ENCODE results near the gene SLC38A3.

- no peak for TF ChIP-seq CTCF (IDR thresholded peaks at IDR 0.05)
- no peak for TF ChIP-seq POLR2A (IDR thresholded peaks at IDR 0.05)
Observed at GRCh38 chr3:50168791-50169190, 36.3 kb upstream of the SLC38A3 start.

Data from esophagus squamous epithelium (tissue), 4 donors.